NCI-H226 (cell line): ENCODE measurements around the gene EPHX1.

Source experiments
- DNase-seq: peaks from one replicate; pipeline ENCODE4 v3.0.0-alpha.2; 2015

Gene EPHX1

DNA sequence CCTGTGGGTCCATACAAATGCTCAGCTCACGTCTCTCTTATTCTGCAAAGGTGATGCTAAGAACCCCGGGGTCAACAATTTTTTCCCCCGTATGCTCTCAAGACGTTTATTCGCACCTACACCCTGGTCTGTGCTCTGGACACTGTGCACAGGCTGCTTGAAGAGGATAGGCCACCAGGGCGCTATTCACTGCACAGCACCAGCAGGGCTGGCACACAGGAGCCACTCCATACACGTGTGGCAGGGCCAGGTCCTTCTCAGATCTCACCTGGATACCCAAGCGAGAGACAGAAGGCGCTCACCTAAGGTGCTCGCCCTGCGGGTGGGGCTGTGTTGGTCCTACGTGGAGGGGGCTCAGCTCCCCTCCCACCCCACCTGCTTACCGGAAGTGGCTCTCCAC is 55.6 kb downstream of the EPHX1 start:
- DNase-seq: no peak

DNA sequence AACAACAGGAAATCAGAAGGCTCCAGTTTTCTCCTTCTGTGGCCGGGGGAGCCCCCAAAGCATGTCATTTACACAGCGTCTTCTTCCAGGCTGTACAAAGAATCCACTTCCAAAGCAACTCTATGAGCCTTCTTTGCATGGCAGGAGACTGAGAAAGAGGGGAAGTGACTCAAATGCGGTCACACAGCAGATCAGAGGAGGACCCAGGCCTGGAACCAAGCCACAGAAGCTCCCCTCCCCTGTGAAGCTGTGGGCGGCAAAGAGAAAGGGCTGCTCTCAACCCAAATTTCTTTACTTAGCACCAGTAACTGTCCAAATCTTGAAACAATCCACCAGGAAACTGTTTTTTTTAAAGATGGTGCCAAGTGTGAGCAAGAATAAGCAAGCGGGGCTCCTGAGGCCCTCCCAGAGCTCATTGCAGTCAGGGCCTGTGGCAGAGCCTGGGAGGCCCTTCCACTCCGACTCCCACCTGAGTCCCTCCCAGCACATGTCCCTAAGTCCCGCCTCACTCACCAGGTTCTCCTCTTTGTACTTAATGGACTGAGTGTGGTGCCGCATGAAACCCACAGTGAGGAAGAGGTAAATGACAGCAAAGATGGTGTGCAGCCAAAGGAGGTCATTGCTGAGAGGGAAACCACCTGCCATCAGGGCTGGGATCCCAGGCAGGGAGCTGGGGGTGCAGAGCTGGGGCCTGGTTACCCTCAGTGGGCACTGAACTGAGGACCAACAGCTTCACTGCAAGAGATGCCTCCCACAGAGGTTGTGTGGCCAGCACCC is 56.3 kb downstream of the EPHX1 start:
- DNase-seq: no peak

DNA sequence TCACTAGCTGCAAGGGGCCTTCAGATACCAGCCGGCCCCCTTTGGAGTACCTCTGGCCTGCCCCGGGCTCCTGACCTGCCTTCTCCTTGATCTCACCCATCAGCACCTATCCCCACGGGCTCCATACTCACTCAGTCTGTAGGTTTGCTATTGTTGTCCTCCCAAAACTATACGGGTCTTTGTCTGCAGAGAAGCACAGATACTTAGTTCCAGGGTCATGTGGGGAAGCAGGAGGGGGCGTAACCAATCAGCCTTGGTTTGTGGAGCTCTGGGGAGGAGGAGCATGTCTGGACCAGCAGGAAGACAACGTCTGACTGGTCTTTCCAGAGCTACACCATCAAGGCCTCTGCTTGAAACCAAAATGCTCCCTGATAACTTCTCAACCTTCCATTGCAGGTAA is 57.1 kb downstream of the EPHX1 start:
- DNase-seq: no peak

DNA sequence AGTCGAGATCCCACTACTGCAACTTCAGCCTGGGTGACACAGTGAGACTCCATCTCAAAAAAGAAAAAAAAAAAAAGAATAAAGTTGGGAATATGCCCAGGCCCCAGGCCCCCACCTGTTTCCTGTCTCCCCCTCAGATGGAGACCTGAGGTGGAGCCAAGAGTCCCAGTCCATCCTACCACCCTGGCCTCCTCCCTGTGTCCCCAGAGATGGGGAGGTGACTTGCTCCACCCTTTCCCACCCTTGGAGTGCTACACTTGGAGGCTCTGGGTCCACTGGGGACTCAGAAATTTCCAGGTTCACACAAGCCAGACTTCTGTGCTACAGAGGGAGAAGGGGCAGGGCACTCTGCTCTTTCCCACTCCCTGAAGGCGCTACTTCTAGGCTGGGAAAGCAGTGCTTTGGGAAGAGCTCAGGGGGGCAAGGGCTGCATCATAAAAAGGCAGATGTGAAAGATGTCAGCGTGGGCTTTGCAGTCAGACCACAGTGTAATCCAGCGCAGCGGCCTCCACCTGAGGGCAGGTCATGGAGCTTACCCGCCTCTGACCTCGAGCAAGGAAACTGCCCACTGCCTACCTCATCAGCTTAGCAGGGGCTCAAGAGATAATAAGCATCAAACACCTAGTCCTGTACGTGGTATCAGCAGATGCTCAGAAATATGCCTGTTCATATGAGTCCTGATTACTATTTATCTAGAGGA is 58.9 kb downstream of the EPHX1 start:
- DNase-seq: no peak

DNA sequence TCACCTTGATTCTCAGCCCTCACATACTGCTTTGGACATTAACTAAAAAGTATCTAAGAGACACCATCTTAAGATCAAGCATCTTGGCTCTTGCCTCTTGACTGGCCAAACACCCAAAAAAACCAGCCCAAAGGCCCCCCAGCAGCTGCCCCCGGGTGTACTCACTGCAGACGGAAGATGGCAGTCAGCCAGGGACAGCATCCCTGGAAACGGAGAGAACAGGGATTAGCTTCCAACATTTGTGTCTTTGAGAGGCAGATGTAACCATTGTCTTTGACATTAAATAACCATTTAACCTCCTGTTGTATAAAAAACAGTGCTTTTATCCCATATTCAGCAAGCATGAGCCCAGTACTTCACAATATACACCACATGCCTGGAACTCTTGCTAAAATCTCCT is 61.0 kb downstream of the EPHX1 start:
- no peak for DNase-seq

DNA sequence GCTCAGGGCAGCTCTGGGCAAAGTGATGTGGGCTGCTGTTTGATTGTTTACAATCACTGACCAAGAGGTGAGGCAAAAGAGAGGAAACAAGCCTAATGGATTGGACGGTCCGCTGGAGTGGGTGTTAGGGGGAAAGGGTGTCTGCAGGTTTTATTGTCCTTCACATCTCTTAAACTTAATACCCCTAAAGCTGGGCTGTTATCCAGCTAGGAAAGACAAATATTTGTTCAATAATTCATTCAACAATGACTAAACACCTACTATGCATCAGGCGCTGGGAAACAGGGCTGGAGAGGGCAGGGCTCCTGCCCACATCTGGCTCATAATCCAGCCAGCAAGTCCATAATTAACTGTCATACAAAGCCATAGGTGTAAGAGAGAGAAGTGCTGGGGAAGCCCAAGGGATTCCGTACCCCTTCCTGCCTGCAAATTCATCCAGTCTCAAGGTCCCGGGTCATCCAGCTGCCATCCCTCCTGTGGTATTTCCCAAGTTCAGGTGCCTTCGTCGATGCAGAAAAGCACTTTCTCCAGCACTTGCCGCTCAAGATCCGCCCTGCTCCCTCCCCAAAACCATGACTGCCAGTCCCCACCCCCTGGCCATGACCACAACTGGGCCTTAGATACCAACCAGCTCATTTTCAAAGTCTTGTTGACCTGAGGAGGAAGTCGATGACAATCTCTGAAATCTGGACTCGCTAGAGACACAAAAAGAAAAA is 61.6 kb downstream of the EPHX1 start:
- no peak for DNase-seq

DNA sequence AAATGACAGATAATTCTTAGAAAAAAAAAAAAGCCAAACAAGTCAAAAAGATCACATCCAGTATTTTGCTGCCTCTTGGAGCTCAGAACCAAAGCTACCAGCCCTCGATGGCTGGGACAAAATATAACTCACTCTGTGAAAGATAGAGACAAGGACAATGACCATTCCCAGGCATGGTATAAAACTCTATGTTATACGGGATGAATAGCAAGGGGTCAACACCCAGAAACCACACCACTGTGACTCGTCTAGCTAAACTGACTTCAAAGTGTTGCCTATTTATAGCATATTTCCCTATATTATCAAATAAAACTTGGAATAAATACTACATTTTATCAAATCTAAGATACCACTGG is 62.1 kb downstream of the EPHX1 start:
- DNase-seq: no peak

DNA sequence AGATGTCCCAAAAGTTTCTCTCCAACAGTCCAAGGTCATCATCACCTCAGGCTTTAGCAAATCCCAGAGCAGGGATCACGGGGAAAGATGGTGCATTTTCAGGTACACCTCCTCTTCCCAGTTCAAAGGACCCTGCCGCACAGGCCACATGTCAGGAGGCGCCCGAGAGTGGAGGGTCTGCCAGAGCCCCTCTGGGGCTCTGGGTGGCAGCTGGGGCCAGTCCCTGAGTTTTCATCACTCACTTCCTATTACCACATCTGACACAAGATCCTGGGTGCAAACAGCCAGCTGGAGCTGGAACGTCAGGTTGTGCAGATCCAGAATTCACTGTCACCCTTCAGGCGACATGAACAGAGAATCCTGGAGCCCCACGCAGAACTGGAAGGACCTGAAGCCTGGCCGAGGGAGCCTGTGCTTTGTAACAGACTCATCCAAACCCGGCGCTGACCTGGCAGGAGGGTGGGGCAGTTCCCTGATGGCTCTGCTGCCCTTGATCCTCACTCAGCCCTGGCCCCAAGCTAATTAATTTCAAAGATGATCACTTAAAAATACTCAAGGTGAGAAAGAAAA is 63.4 kb downstream of the EPHX1 start:
- no peak for DNase-seq

DNA sequence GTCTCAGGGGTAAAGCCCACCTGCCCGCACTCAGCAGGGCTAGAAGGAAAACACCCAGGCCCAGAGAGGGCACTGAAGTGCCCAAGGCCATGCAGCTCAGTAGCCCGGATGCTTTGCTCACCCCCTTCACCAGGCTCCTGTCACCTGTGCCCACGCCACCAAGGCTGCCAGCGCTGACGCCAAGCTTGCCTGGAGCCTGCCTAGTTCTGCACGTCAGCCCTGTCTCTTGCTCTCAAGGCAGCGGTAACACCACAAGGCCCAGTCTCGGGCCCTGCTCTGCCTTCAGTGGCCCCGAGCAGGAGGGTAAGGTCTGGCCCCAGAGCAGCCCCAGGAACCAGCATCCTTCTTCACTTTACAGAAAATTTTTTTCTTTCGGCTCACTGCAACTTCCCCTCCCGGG is 64.5 kb downstream of the EPHX1 start:
- no peak for DNase-seq

DNA sequence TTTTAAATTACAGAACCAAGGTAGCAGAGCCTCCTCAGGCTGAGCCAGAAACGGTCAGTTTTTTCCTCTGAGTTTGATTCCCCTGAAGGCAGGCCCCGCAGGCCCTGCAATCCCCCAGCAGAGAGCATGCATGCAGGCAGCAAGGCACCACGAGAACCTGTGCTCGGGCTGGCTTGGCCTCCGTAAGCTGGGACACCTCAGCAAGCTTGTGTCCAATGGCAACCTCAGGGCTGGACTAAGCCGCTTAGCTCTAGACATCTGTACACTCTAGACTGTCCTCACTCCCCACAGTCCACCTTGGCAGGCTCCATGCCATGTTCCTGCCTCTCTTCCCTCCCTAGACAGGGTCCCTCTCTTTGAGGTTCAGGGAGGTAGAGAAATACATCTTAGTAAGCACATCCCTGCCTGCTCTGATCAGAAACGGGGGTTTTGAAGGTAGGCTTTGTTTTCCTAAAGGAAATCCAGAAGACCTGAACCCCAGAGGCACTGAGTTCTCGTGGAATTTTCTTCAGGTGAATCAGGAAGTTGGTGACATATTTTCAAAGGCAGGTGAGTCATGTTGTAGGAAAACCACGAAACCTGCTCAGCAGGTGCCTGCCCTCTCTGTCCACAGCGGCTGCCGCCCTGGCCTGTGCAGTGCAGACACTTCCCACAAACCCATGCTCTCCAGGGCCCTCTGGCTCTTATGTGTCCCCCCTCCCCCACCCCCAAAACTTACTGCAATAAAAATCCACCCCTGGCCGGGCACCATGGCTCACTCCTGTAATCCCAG is 65.3 kb downstream of the EPHX1 start:
- DNase-seq: no peak

DNA sequence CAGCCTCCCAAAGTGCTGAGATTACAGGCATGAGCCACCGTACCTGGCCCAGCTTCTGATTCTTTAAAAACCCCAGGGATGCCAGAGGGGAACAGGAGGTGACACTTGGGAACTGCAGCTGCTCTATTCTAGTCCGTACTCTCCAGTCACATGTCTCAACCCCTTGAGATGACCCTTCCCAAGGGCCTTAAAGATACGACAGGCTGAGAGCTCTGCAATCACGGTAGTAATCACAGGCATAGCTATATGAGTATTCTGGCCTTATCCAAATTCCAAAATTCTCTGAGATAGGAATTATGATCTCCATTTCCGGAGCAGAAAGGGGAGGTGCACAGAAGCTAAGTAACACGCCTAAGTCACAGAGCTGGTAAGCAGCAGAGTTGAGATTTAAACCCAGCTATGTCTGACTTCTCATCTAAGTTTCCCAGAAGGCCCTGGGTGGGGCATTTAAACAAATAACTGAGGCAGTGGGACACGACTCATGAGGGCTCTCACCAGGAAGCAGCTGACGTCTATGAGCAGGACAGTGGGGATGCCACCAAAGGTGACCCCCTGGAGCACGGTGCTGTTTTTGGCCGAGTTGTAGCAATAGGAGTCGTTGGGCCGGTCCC is 67.1 kb downstream of the EPHX1 start:
- DNase-seq: no peak

DNA sequence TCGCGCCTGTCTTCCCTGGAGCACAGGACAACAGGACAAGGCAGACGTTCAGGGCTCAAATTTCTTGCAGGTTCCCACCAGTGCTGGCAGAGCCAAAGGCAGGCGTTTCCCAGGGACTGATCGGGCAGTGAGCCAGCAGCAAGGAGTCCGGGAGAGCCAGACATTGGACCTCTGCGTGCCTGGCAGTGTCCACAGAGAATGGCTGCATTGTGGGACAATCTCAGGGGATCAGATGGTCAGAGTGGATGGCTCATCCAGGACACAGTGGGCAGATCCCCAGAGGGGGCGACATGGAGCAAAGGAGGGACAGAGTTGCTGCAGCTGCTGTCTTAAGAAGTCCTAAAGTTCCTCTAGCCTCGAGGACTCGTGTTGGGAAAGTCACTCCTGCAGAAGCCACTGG is 67.7 kb downstream of the EPHX1 start:
- DNase-seq: no peak

DNA sequence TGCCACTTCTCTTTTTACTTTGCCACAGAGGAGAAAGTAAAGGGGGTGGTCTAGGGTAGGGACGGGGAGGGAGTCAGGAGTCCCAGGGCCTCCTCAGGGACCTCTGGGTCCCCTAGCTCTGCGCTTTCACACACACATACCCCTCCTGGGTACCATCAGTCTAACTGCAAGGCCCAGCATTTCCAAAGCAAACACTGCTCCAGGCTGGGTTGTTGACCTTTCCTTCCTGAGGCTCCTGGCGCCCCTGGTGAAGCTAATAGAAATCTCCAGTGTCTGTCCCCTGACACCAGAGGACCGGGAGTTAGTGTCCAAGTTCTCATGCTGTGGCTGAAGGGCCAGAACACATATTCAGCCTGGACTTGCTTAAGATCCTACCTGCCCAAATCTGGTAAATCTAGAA is 68.4 kb downstream of the EPHX1 start:
- no peak for DNase-seq

DNA sequence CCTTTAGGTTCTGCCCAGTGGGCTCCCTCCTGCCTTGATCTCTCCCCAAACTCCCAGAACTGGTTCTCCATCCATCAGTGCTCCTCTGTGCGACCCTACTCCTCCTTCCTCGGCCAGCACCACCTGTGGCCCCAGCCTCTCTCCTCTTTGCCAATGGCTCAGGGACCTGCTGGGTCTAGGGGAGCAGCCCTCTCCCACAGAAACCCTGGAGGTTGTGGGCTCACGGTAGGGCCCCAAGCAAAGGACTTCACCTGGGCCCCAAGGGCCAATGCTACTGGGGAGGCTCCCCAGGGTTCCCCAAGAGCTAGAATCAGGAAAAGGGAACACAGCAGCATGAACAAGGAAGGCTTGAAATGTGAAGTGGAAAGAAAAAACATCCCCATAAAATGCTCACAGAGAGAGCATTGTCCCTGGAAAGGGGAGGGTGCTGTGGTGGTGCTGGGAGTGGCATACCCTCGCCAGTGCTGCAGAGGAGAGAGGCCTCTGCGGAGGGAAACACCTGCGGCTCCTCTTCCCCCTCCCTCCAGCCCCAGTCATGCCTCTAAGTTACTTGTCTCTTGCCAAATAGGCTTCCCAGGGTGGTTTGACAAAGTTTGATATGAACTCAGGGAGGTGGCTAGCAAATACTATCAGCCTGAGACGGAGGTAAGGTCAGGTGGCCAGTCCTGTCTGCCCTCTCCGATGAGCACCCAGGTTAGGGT is 69.7 kb downstream of the EPHX1 start:
- DNase-seq: no peak

DNA sequence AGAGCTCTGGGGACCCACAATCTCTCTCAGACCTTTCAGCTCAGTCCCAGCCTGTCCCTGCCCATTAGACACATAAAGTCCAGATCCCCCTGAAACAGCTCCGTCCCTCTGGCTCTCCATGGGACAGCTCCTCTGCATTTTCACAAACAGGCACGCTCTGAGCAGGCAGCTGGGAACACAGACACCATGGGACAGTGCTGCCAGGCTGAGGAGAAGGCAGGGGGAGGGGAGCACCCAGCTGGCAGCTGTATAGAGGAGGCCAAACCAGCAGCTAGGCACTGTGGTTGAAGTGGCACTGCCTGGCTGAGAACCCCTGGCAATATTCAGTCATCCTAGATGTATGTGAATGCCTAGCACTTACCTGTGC is 70.3 kb downstream of the EPHX1 start:
- no peak for DNase-seq

DNA sequence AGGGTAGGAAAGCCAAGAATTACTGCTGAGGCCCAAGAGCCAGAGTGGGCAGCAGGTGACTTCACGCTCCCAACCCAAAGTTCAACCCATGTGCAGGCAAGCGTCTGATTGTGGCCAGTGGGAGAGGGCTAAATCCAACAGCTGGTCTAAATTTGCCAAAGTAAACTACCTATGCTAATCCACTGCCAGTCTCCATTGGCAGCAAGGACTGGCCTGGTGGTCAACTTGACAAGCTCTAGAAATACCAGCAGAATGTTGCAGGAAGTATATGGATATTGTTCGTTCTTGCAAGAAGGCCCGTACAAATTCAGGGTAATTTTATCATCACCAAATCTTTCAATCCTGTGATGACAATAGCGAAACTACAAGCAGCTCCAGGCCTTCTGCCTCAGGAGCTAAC is 70.7 kb downstream of the EPHX1 start:
- no peak for DNase-seq

DNA sequence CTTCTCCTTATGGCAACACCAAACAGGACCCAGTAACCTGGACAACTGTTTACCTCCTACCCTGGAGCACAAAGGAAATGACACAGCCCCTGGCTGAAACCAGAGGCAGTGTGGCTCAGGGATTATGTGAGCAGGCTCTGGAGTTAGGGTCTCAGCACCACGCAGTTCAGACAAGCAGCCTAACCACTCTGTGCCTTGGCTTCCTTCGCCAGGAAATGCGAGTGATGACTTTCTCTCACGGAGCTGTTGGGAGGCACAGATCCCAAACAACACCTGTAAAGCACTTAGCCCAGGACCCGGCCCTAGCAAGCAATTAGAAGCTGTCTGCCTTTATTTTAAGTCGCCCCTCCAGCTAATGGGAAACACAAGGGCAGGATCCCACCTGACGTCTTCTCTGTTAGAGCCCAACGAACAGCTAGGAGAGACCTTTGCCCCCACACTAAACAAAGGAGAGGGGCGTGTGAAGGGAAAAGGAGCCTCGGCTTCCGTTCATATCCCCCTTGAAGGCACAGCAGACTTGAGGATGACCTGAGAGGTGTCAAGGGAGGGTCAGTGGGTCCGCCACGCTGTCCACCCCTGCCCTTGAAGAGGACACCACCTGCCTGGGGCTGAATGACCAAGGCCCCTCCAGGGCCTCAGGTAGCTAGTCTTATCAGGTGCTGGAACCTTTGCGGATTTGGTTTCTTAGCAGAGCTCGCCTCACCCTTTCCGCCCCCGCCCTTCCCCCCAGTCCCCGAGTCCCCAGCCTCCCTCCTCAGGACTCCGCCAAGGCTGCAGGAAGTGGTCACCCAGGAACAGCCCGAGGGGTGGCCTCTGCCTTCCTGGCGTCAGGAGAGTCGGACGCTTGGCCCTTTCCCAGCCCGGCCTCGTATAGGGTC is 71.4 kb downstream of the EPHX1 start:
- no peak for DNase-seq

DNA sequence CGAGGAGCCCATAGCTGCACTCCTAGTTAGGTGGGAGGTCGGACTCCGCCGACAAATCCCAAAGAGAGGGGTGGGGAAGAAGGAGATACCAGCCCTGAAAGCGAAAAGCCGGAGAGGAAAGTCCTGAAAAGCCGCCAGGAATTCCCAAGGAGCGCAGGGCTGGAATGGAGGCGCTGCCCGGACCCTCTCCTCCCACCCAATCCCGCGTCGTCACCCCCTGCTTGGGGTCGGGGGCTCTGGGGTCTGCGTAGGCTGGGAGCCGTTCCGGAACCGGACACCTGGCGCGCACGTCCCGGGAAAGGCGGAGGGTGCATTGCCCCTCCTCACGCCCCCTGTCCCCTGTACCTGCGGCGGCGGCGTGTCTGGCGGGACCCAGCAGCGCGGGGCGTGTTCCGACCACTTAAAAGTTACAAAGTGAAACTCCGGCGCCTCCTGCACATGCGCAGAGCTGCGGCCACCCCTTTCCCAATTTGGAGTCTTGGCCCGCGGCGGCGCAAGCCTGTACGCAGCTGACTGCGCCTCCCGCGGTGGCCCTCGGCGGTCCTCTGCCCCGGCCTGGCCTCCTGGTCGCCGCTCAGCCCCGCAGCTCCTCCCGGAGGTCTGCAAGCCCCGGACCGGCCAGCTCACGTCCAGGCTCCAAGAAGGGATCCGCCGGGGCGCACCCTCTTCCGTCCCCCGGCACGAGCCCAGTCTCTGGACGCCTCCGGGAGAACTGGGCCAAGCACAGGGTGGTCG is 72.2 kb downstream of the EPHX1 start, which contains the start of gene TMEM63A:
Gene TMEM63A, minus strand, starts transcription at position 422 of the 735 bp plus-strand sequence. CDS start 4,800 bp downstream, outside the sequence.
- peak; percentile 48 for DNase-seq

DNA sequence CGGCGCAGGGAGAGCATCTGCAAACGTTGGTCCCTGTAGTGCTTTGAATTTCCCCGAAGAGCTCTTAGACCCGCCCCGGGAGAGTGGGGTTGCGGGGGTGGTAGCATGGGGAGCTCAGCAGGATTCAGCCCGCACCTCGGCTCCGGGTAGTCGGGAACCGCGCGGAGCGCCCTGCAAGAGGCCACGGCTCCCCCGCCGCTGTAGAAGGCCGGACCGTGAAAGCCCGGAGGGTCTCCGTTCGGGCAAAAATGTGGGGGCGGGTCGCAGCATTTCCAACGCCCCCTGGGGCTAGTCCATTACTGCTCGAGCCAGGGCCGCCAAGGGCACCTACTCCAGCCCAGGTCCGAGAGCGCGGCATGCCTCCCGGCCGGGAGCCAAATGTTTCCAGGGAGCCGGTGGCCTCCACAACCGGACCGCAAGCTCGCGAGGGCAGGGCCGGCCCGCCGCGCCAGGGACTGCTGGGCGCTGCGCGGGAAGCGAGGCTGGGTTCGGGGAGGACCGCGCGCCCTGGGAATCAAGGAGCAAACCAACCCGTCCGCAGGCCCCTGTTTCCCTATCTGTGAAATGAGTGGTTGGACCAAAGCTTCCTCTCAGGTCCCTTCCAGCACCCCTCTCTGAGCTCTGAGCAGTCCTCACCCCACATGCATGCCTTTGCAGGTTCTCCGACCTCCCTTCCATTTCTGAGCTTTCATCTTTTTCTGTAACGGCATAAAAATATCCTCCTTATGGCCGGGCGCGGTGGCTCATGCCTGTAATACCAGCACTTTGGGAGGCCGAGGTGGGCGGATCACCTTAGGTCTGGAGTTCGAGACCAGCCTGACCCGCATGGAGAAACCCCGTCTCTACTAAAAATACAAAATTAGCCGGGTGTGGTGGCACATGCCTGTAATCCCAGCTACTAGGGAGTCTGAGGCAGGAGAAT is 73.0 kb downstream of the EPHX1 start:
- peak; percentile 33 for DNase-seq
